Thymus (tissue), 11 donors: ENCODE results near the gene NEMP2. TPM values are rescaled to one million over a fixed set of nuclear protein-coding genes. Genes with fewer than 3 reads are reported as not detected.
A peak's percentile ranks its signal among the peaks of the same experiment; 100 is the strongest.

Experiments used
- DNase-seq, 9 donors: peaks; one replicate each; pipeline ENCODE4 v3.0.0-alpha.2; 2013; ENCODE audit warnings: low spot score in 9 of 9, low read depth in 6 of 9, missing footprints in 1 of 9
- H3K27ac ChIP-seq, 2 donors: one replicate each; pipeline ENCODE4 v1.5.1; 2013; ENCODE audit warnings: control low read depth in 1 of 2, low read depth in 1 of 2, low read length in 1 of 2, mild to moderate bottlenecking in 1 of 2, moderate library complexity in 1 of 2
- H3K27me3 ChIP-seq, 2 donors: one replicate each; pipeline ENCODE4 v1.5.1; 2013; ENCODE audit warnings: low read length in 1 of 2; ENCODE audit not compliant: control insufficient read depth in 2 of 2, insufficient read depth in 1 of 2
- H3K36me3 ChIP-seq, 2 donors: one replicate each; pipeline ENCODE4 v1.5.1; 2013; ENCODE audit warnings: low read length in 1 of 2, mild to moderate bottlenecking in 1 of 2, moderate library complexity in 1 of 2; ENCODE audit not compliant: control insufficient read depth in 2 of 2, insufficient read depth in 2 of 2
- H3K4me1 ChIP-seq, 2 donors: one replicate each; pipeline ENCODE4 v1.5.1; 2013; ENCODE audit warnings: low read length in 2 of 2; ENCODE audit not compliant: control insufficient read depth in 2 of 2, insufficient read depth in 2 of 2
- H3K4me3 ChIP-seq, 2 donors: one replicate each; pipeline ENCODE4 v1.5.1; 2013; ENCODE audit warnings: low read length in 2 of 2, control low read depth in 1 of 2, mild to moderate bottlenecking in 1 of 2
- H3K9me3 ChIP-seq, 2 donors: one replicate each; pipeline ENCODE4 v1.5.1; 2013; ENCODE audit warnings: low read length in 1 of 2, mild to moderate bottlenecking in 1 of 2; ENCODE audit not compliant: control insufficient read depth in 2 of 2, insufficient read depth in 1 of 2
- WGBS: extraction: QIAGEN DNeasy Blood & Tissue Kit; methylation state at CpG from one replicate; pipeline ENCODE4 v1.1.7; 2013; 5-methylcytosine and 5-hydroxymethylcytosine counted together
- polyA plus RNA-seq: library from polyadenylated mRNA; stranded (reverse); fragments of 200-250 nt; gene quantifications from one replicate; pipeline ENCODE4 v1.2.3, GENCODE V29; 2013
- total RNA-seq: library from RNA; stranded (reverse); fragments of 120-200 nt; gene quantifications from one replicate; pipeline ENCODE4 v1.2.4, GENCODE V29; 2013
- donor health status: healthy.

NEMP2 gene
- total and polyA plus RNA-seq, 2 donors = 1.9 to 10.2 TPM

DNA sequence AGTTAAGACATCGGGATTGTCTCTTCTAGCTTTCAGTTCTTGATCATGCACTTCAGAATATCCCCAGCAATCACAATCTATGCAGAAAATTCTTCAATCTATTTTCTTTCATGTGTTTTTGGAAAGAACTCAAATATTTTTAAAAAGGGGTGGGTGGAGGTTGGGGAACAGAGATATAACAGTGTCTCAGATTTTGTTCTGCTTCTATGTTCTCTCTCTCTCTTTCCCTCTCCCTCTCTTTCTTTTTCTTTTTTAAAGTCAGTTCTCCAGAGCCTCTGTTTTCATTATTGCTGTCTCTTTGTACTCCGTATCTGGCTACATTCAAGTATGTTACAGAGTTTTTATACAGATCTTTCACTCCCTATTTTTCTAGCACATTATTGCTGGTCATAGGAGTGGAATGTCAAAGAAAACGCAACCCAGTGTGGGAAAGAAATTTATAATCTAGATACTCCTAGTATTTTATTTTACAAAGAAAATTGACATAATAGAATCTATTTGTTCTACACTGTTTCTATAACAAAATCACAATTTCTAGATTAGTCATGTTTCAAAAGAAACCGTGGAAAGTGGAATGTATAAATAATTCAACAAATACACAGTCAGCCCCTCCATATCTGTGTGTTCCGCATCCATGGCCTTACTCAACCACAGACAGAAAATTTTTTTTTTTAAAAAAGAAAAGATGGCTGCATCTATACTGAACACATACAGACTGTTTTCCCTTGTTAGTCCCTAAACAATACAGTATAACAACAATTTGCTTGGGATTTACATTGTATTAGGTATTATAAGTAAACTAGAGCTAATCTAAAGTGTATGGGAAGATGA, 11.2 kb upstream of the NEMP2 start:
- no peak overlapping the region for H3K27ac ChIP-seq

DNA sequence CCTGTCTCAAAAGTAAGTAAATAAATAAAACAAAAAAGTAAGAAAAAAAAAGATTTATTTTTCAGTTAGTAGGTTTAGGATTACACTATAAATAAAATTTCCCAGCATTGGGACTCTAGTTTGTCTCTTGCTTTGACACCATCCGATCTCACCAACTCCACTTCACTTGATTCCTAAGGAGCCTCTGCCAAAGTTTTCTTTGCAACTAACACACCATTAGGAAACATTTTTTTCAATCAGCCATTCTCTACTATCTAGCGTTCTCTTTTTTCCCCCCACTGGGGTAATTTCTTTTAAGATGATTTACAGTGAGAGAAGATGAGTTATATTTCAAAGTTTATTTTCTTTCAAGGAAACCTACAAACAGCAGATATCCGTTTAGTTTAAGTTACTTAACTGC, 10.6 kb upstream of the NEMP2 start:
- Histone ChIP-seq H3K27ac (no peak overlapping the region), H3K4me3 (no peak overlapping the region), H3K27me3 (no peaks in the 10 kb centered on the region), H3K9me3 (peaks cover 0 to 8% of the 10 kb centered on the region in 2 donors), H3K4me1 (no peaks in the 10 kb centered on the region), H3K36me3 (no peaks in the 10 kb centered on the region)
- DNase-seq = no peak
- 94% methylated on average over 3 of the region's 3 CpGs for WGBS

More for the DNA sequence above, 11.2 kb upstream of the NEMP2 start:
- 88% methylated on average over 5 of the region's 5 CpGs for WGBS
- no peak for DNase-seq
- peaks cover 0 to 4% of the 10 kb centered on the region in 2 donors for H3K9me3 ChIP-seq
- H3K4me3 ChIP-seq = no peak overlapping the region
- no peaks in the 10 kb centered on the region for H3K4me1 ChIP-seq
- H3K27me3 ChIP-seq = no peaks in the 10 kb centered on the region
- no peaks in the 10 kb centered on the region for H3K36me3 ChIP-seq

DNA sequence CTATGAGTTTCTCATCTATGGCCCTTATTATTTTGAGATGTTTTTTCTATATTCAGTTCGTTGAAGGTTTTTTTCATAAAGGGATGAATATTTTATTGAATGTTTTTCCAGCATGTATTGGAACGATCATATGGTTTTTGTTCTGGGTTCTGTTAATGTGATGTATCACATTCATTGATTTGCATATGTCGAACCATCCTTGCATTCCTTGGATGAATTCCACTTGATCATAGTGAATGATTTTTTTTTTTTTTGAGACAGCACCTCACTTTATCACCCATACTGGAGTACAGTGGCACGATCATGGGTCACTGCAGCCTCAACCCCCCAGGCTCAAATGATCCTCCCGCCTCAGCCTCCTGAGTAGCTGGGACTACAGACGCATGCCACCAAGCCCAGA, 5.5 kb upstream of the NEMP2 start:
- Histone ChIP-seq H3K36me3 (peaks cover 0 to 3% of the 10 kb centered on the region in 2 donors), H3K4me1 (peaks cover 0 to 8% of the 10 kb centered on the region in 2 donors), H3K4me3 (no peak overlapping the region), H3K9me3 (peaks cover 0 to 12% of the 10 kb centered on the region in 2 donors), H3K27me3 (no peaks in the 10 kb centered on the region), H3K27ac (no peak overlapping the region)
- WGBS = 98% methylated on average over 6 of the region's 6 CpGs
- peak in 1 of 9 donors; percentile 43 for DNase-seq

DNA sequence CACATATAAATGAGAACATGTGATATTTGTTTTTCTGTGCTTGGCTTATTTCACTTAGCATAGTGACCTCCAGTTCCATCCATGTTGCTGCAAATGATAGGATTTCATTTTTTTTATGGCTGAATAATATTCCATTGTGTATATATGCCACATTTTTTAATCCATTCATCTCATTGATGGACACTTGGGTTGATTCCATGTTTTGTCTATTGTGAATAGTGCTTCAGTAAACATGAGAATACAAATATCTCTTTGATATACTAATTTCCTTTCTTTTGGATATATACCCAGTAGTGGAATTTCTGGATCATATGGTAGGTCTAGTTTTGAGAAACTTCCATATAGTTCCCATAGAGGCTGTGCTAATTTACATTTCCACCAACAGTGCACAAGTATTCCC, 3.7 kb upstream of the NEMP2 start:
- no peak for DNase-seq

DNA sequence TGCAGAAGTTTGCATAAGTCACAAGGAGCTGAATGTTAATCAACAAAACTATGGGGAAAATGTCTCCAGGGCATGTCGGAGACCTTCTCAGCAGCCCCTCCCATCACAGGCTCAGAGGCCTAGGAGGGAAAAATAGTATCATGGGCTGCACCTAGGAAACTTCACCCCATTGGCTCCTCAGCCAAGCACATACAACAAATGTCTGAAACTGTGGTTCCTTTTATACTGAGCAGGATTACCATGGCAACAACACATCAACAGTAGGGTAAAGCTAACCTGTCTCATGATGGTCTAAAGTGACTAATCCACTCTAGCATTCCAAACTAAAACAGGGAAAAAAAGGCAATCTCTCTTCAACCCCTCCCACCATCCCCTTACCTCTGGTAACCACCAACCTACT, 3.2 kb upstream of the NEMP2 start:
- peaks cover 0 to 12% of the 10 kb centered on the region in 2 donors for H3K9me3 ChIP-seq
- 100% methylated on average over 1 of the region's 1 CpG for WGBS
- DNase-seq = peak in 1 of 9 donors; percentile 37

More for the DNA sequence above, 3.7 kb upstream of the NEMP2 start:
- H3K27ac ChIP-seq = no peak overlapping the region
- peaks cover 6 to 18% of the 10 kb centered on the region in 2 donors for H3K4me1 ChIP-seq
- H3K27me3 ChIP-seq = no peaks in the 10 kb centered on the region
- H3K36me3 ChIP-seq = peaks cover 0 to 3% of the 10 kb centered on the region in 2 donors
- peaks cover 0 to 12% of the 10 kb centered on the region in 2 donors for H3K9me3 ChIP-seq
- no peak overlapping the region for H3K4me3 ChIP-seq

DNA sequence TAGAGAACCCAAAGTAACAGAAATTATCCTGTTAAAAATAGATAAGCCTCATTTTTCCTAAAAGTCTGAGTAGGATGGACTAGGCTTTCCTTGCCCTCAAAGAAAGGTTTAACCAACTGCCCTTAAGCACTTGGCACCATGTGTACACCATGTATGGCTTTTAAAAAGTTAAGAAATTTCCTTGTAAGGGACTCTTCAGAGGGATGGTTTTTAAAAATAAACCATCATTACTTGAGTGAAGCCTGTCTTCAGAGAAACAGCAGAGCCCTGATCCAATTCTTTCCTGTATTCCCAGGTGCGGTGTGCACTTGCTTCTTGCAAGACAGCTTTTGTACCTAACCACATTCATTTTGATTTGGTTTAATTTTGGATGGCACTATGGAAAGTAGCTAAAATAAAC, 1.1 kb upstream of the NEMP2 start:
- H3K4me1 ChIP-seq = peaks cover 16 to 34% of the 10 kb centered on the region in 2 donors
- no peaks in the 10 kb centered on the region for H3K27me3 ChIP-seq
- peak overlapping the region in 1 of 2 donors; percentile 73 for H3K4me3 ChIP-seq
- H3K36me3 ChIP-seq = peaks cover 0 to 3% of the 10 kb centered on the region in 2 donors
- peaks cover 0 to 8% of the 10 kb centered on the region in 2 donors for H3K9me3 ChIP-seq
- peak in 1 of 9 donors; percentile 32 for DNase-seq
- WGBS = 57% methylated on average over 1 of the region's 1 CpG
- peak overlapping the region in 1 of 2 donors; percentile 29 for H3K27ac ChIP-seq

More for the DNA sequence above, 3.2 kb upstream of the NEMP2 start:
- Histone ChIP-seq H3K27ac (no peak overlapping the region), H3K4me3 (no peak overlapping the region), H3K36me3 (peaks cover 0 to 3% of the 10 kb centered on the region in 2 donors), H3K27me3 (no peaks in the 10 kb centered on the region), H3K4me1 (peaks cover 11 to 22% of the 10 kb centered on the region in 2 donors)

DNA sequence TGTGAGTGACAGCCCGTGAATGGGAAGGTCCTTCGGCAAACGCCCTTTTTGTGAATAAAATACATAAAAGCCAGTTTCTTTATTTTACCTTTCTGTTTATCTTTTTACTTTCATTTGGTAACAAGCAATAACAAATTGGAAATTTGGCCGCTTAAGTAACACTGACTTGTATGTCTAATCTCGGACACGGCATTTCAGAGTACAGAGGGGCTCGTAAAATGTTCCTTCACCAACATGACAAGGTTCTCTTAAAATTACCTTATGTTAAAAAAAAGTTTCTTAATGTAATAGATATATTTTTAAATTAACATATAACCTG, 558 bp upstream of the NEMP2 start:
- WGBS = 5% methylated on average over 7 of the region's 7 CpGs
- peaks cover 0 to 3% of the 10 kb centered on the region in 2 donors for H3K36me3 ChIP-seq
- no peaks in the 10 kb centered on the region for H3K27me3 ChIP-seq
- peaks cover 0 to 5% of the 10 kb centered on the region in 2 donors for H3K9me3 ChIP-seq
- H3K4me3 ChIP-seq = peak overlapping the region; percentile 73 to 90
- no peak for DNase-seq
- H3K27ac ChIP-seq = peak overlapping the region; percentile 95 to 97
- H3K4me1 ChIP-seq = peaks cover 16 to 38% of the 10 kb centered on the region in 2 donors

DNA sequence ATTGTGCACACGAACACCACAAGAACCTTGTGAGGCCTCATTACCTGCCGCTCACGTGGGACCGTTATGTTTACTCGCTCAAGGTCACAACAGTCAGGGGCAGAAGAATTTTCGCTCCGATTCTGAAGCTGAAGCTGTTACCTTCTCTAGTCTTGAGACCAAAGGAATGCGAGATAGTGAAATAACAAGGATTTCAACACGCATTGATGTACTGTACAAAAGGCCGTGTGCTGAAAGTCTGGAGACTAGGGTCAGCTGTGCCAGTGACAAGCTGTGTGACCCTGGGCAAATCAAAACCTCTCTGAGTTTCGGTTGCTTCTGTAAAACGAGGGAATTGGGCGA, 583 bp downstream of the NEMP2 start:
- H3K27ac ChIP-seq = peak overlapping the region; percentile 95 to 97
- DNase-seq = peak in 5 of 9 donors; percentile 45 to 84 (median 68)
- peak overlapping the region; percentile 73 to 90 for H3K4me3 ChIP-seq
- H3K9me3 ChIP-seq = peaks cover 0 to 3% of the 10 kb centered on the region in 2 donors
- WGBS = 11% methylated on average over 13 of the region's 13 CpGs
- no peaks in the 10 kb centered on the region for H3K27me3 ChIP-seq
- H3K36me3 ChIP-seq = peaks cover 0 to 3% of the 10 kb centered on the region in 2 donors
- H3K4me1 ChIP-seq = peaks cover 16 to 41% of the 10 kb centered on the region in 2 donors

DNA sequence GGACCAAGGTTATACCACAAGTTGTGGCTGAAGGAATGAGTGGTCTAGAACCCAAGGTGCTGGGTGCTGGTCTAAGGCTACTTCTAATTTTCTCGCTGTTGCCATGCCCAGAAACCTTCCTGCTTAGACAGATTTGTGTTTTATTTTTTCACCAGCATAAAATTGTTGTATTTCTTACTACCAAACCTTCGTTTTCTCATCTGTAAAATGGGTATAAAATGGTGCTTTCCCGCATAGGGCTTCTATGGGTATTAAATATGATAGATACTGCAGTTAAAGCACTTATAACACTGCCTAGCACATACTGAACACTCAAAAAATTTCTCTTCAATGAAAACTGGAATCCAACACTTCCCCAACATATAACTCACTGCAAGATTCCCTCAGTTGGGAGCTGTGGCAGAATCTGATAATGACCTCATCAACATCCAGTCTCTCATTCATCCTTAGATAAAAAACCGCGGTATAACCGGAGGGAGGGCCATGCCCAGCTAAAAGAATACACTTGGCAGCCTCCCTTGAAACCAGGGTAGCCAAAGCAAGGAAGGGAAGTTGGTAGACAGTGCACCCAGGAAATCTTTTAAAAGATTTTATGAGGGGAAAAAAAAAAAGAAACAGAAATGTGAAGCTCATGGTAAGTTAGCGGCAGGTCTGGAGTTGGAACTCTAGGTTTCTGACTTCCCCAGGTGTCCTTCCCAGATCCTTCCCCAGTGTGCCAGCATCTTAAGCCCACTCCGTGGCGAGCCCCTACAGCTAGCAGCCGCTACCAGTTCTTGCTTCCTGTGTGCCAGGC, 1.2 kb downstream of the NEMP2 start:
- peak in 2 of 9 donors; percentile 30 to 66 for DNase-seq
- Histone ChIP-seq H3K36me3 (peaks cover 0 to 3% of the 10 kb centered on the region in 2 donors), H3K4me3 (peak overlapping the region; percentile 73 to 90), H3K27ac (peak overlapping the region; percentile 95 to 97), H3K27me3 (no peaks in the 10 kb centered on the region), H3K4me1 (peaks cover 16 to 41% of the 10 kb centered on the region in 2 donors), H3K9me3 (peaks cover 0 to 3% of the 10 kb centered on the region in 2 donors)
- 63% methylated on average over 10 of the region's 10 CpGs for WGBS
